NCI-H526 (cell line): Measurements from ENCODE around the gene FLOT1.

ENCODE experiments used
- DNase-seq, 2 experiments: peaks; one replicate each; lab custom pipeline; 2025; lab: John Stamatoyannopoulos, UW

The FLOT1 gene, protein sequence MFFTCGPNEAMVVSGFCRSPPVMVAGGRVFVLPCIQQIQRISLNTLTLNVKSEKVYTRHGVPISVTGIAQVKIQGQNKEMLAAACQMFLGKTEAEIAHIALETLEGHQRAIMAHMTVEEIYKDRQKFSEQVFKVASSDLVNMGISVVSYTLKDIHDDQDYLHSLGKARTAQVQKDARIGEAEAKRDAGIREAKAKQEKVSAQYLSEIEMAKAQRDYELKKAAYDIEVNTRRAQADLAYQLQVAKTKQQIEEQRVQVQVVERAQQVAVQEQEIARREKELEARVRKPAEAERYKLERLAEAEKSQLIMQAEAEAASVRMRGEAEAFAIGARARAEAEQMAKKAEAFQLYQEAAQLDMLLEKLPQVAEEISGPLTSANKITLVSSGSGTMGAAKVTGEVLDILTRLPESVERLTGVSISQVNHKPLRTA

DNA sequence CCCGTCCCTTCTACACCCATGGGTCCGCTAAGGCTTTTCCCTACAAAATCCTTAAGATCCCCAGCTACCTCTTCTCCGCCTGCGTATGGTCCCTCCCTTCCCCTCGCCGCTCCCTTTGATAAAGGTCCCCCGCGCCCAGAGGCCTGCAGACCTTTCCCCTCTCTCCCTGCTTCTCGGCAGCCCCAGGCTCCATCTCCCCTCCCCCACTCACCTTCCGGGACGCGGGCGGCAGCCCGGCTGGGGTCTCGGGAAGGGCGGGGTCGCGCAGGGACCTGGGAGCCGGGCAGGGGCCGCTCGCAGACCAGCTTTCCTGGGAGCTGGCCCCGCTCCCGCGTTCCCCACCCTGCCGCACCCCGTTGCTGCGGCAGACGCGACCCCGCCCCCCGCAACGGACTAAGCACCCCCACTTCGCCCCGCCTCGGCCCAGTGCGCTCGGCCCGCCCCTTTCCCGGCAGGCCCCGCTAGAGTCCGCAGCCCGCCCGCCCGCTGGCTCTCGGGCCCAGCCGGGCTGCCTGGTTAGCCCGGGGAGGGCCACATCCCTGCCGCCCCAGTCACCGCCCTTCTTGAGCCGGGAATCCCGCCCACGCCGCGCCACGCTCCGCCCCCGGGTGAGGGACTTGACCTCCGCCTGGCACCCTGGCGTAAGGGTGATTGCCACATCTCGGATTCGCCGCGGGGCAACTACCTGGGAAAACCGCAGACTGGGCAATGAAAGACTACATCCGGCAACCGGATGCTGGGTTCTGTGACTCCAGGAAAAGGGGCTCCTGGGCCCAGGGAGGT, at the start of gene FLOT1:
Gene FLOT1, minus strand, starts transcription at position 372 of the 783 bp plus-strand sequence. CDS start 498 bp downstream, outside the sequence.
- DNase-seq: peak; percentile 76 to 95

GRCh38 chr6:30790724-30791383, 48.4 kb upstream of the FLOT1 start:
- DNase-seq: no peak

- DNase-seq: no peak
Measured at GRCh38 chr6:30789606-30790005, 47.1 kb upstream of the FLOT1 start.

DNA sequence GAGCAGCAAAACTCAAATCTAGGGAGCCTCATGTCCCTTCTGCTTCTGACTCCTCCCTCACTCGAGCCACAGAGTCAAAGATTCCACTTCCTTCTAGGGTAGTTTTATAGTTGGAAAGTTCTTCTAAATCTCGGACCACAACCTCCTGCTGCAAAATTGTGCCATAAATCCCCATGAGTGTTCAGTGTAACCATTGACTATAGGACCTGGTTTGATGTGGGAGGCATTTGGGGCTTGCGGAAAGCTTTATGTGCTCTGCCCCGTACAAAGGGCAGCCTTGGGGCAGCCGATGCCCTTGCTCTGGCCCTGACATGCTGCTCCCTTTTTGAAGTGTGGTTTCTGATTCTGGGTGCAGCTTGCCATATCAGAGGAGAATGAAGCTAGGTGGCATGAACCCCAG, 45.5 kb upstream of the FLOT1 start:
- DNase-seq: no peak

DNA sequence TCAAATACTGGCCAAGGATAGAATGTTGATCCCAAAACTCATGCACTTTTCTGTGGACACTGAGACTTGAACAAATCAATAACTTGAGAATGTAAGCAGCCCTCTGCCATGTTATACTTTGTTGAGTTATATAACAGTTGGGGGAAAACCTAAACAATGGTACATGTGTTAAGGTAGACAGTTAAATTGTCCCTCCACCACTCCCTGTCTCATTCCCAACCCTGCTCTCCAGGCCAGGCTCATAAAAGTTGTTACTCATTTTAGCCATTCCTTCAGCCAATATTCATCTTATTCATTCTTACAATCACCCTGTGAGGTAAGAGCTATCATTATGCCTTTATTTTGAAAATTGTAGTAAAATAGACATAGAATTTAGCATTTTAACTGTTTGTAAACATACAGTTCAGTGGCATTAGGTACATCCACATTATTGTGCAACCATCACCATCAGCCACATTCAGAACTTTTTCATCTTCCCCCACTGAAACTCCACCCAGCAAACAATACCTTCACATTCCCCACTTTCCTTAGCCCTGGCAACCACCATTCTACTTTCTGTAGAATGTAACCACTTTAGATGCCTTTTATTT, 40.0 kb upstream of the FLOT1 start:
- no peak for DNase-seq

- DNase-seq: no peak
Measured at GRCh38 chr6:30781743-30782424, 39.4 kb upstream of the FLOT1 start.

DNA sequence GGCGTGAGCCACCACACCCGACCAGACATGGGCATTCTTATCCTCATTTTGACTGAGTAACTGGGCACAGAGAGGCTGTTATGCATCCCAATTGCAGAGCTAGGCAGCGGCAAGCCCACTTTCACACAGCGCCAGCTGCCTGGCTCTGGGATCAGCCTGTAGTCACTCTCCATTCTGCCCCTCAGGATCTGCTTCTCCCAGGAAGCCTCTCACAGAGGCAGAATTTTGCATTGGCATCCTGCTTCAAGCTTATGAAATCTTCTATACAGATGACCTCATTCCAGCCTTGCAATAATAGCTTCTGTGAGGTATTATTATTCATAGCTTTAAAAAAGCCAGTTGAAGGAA, 38.9 kb upstream of the FLOT1 start:
- no peak for DNase-seq

DNA sequence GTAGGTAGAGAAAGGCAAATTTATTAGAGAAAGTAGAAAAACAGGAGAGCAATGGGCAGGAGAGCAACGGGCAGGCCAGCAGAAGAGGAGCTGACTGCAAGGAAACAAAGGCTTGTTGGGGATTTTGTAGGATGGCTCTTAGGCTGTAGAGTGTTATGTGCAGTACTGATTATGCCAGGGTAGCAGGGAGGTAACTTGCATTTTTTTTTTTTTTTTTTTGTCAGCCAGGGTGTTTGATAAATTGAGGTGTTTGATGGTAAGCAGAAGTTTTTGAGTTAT, 38.1 kb upstream of the FLOT1 start:
- DNase-seq: no peak

- DNase-seq: no peak
Measured at GRCh38 chr6:30779850-30780641, 37.6 kb upstream of the FLOT1 start.

DNA sequence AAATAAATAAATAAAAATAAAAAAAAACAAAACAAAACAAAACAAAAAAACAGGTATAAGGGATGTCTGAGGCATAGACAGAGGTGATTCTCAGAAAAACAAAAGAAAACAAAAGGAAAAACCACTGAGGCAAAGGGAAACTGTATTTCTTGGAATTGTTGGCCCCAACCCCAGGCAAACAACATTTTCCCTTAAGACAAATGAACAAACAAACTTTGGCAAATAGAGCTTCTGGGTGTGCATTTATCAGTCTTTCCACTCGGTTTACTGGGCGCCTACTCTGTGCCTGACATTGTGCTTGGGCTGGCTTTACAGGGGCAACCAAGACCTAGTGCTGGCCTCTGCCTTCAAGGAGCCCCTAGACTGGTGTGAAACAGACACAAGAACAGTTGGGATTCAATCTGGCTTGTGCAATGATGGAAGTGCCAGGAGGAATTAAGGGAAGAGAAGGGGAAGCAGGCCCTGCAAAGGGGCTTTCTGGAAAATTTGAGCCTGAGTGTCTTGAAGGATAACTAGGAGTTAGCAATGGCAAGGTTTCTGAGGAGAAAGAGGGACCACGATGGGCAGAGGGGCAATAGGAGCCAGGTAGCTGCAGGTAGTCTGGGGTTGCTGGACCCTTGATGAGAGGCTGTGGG, 35.6 kb upstream of the FLOT1 start:
- DNase-seq: no peak

GRCh38 chr6:30777155-30777485, 34.6 kb upstream of the FLOT1 start:
- no peak for DNase-seq

GRCh38 chr6:30776390-30777154, 34.1 kb upstream of the FLOT1 start:
- no peak for DNase-seq

DNA sequence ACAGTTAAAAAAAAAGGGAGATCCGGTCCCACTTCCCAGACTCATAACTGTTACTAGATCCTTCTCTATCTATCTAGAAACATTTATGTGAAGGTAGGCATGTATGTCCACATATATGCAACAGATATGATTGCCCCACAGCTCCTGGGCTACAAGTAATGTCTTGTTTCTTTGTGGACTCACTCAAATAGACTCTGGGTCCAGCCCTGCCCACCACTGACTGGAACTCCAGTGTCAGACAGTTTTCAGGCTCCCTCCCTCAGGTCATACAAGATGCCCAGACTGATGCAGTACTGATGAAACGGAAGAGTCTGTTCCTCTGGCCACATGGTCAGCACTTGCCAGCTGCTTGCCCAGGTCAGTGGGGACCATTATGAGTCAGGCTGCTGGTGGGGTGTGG, 32.6 kb upstream of the FLOT1 start:
- no peak for DNase-seq

DNA sequence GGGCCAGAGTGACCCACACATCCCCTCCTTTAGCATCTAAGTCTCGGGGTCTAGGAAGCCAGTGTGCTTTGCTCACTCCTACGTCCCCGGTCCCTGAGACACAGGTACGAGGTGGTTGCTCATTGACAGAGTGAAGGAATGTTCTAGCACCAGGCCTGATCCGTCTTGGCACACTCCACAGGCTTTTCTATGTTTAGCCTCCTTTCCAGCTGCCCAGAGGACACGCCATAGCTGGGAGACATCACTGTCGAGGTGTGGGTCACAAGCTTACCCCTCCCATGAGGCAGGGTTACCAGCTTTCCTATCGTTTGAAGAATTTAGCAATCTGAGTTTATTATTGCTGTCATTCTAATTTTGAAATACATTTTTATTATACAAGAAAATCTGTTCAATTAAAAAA, 32.2 kb upstream of the FLOT1 start:
- DNase-seq: no peak

- no peak for DNase-seq
Measured at GRCh38 chr6:30770592-30770991, 28.1 kb upstream of the FLOT1 start.

GRCh38 chr6:30769853-30770524, 27.5 kb upstream of the FLOT1 start:
- no peak for DNase-seq

- no peak for DNase-seq
Measured at GRCh38 chr6:30769088-30769852, 26.8 kb upstream of the FLOT1 start.

DNA sequence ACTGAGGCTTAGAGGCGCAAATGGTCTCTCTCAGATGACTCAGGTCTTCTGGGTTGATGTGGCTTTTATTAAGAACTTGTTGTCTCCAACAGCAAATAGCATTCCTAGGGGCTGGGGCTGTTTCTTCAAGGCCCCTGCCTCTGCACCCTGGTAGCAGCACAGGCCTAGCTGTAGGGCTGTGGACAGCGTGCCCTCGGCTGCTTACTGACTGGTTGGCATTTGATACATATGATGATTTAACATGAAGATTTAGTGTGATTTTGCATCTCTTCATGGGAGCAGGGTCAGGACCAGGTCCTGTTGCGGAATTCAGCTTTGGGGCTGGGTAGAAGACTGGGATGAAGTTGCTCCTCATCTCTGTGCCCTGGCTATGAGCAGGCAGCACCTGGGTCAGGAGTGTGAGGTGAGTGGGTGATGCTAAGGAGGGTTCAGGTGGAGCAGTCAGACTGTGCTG, 26.2 kb upstream of the FLOT1 start:
- DNase-seq: no peak

DNA sequence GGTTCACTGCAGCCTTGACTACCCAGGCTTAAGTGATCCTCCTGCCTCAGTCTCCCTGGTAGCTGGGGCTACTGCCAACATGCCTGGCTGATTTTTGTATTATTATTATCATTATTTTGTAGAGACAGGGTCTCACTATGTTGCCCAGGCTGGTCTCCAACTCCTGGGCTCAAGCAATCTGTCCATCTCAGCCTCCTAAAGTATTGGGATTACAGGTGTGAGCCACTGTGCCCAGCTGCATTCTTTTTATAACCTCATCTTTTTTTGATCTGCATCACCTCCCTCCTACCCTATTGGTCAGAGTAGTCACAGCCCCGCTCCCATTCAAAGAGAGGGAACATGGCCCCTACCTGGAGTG, 25.4 kb upstream of the FLOT1 start:
- no peak for DNase-seq
